Fibroblast of upper back skin (primary cell): ENCODE data around the gene UMAD1.

Experiments used
- DNase-seq: peaks from one replicate; pipeline ENCODE4 v3.0.0-alpha.2; 2013

The UMAD1 gene

GRCh38 chr7:7850150-7850549 lies 209.6 kb downstream of the UMAD1 start:
- no peak for DNase-seq

- DNase-seq = no peak
Measured at GRCh38 chr7:7851381-7851780, 210.8 kb downstream of the UMAD1 start.

GRCh38 chr7:7851991-7852390 lies 211.4 kb downstream of the UMAD1 start:
- no peak for DNase-seq

- no peak for DNase-seq
Measured at GRCh38 chr7:7857143-7857583, 216.6 kb downstream of the UMAD1 start.

GRCh38 chr7:7858559-7858958 lies 218.0 kb downstream of the UMAD1 start:
- DNase-seq = no peak

GRCh38 chr7:7859411-7859810 lies 218.9 kb downstream of the UMAD1 start:
- DNase-seq = no peak

GRCh38 chr7:7861211-7861633 lies 220.7 kb downstream of the UMAD1 start:
- peak; percentile 14 for DNase-seq

GRCh38 chr7:7862393-7862792 lies 221.8 kb downstream of the UMAD1 start:
- no peak for DNase-seq

GRCh38 chr7:7867846-7868571 lies 227.5 kb downstream of the UMAD1 start:
- no peak for DNase-seq

GRCh38 chr7:7868572-7868899 lies 228.0 kb downstream of the UMAD1 start:
- DNase-seq = no peak

- no peak for DNase-seq
Measured at GRCh38 chr7:7869036-7869435, 228.5 kb downstream of the UMAD1 start.

GRCh38 chr7:7869651-7870050 lies 229.1 kb downstream of the UMAD1 start:
- no peak for DNase-seq

GRCh38 chr7:7870555-7870954 lies 230.0 kb downstream of the UMAD1 start:
- DNase-seq = no peak

- no peak for DNase-seq
Measured at GRCh38 chr7:7876419-7876818, 235.9 kb downstream of the UMAD1 start.

GRCh38 chr7:7881581-7881980 lies 241.0 kb downstream of the UMAD1 start:
- no peak for DNase-seq

GRCh38 chr7:7882888-7883287 lies 242.3 kb downstream of the UMAD1 start:
- no peak for DNase-seq

GRCh38 chr7:7883394-7883793 lies 242.8 kb downstream of the UMAD1 start:
- DNase-seq = no peak

- DNase-seq = peak; percentile 33
Measured at GRCh38 chr7:7884855-7885254, 244.3 kb downstream of the UMAD1 start.

- DNase-seq = no peak
Measured at GRCh38 chr7:7889791-7890568, 249.4 kb downstream of the UMAD1 start.

- no peak for DNase-seq
Measured at GRCh38 chr7:7895004-7895650, 254.6 kb downstream of the UMAD1 start.

- DNase-seq = no peak
Measured at GRCh38 chr7:7895754-7896153, 255.2 kb downstream of the UMAD1 start.

GRCh38 chr7:7897509-7897908 lies 257.0 kb downstream of the UMAD1 start:
- peak; percentile 8 for DNase-seq

- DNase-seq = peak; percentile 50
Measured at GRCh38 chr7:7897949-7898515, 257.5 kb downstream of the UMAD1 start.

- no peak for DNase-seq
Measured at GRCh38 chr7:7902845-7903244, 262.3 kb downstream of the UMAD1 start.
